Glutamatergic neuron (in vitro differentiated cells): Measurements from ENCODE around the gene SHISA3. TPM values are rescaled to one million over a fixed set of nuclear protein-coding genes. Genes with fewer than 3 reads are reported as not detected.
"Not testable (repeated sequence)": the region's sequence is repeated elsewhere in the genome, so short reads cannot be mapped to it uniquely, and the experiment has no call there.

Experiments
- DNase-seq: peaks from one replicate; pipeline ENCODE4 v3.0.0; 2022
- H3K27ac Mint-ChIP-seq: one replicate; pipeline ENCODE4 v1.8.0; 2020; ENCODE audit warnings: mild to moderate bottlenecking, mixed read lengths, inconsistent platforms; ENCODE audit not compliant: unreplicated experiment
- H3K27me3 Mint-ChIP-seq: one replicate; pipeline ENCODE4 v1.8.0; 2020; ENCODE audit warnings: mild to moderate bottlenecking, moderate library complexity, mixed read lengths, inconsistent platforms; ENCODE audit not compliant: unreplicated experiment
- H3K36me3 Mint-ChIP-seq: one replicate; pipeline ENCODE4 v1.8.0; 2020; ENCODE audit warnings: mild to moderate bottlenecking, mixed read lengths, inconsistent platforms; ENCODE audit not compliant: unreplicated experiment
- H3K4me1 Mint-ChIP-seq: one replicate; pipeline ENCODE4 v1.8.0; 2020; ENCODE audit warnings: mild to moderate bottlenecking, low read depth, mixed read lengths, inconsistent platforms; ENCODE audit not compliant: unreplicated experiment
- H3K4me3 Mint-ChIP-seq: one replicate; pipeline ENCODE4 v1.8.0; 2020; ENCODE audit warnings: mild to moderate bottlenecking, mixed read lengths, inconsistent platforms; ENCODE audit not compliant: unreplicated experiment
- H3K9me3 Mint-ChIP-seq: one replicate; pipeline ENCODE4 v1.8.0; 2020; ENCODE audit warnings: mild to moderate bottlenecking, moderate library complexity, mixed read lengths, inconsistent platforms; ENCODE audit not compliant: unreplicated experiment
- total RNA-seq: library from RNA; stranded (reverse); fragmentation: NEBNext Ultra II Directional; extraction: Animal tissue kit (Norgen Biotek cat#: 25700); gene quantifications from one replicate; pipeline ENCODE4 v1.2.1, GENCODE V29; 2021; ENCODE audit not compliant: unreplicated experiment
- TF ChIP-seq, protein P1 (sequence below): fragments of 200-600 bp; sonication (generic); IDR thresholded peaks from one replicate; pipeline ENCODE4 v1.5.0; 2021; ENCODE audit not compliant: partially characterized antibody, unreplicated experiment

Gene SHISA3
- total RNA-seq, 1 donor from 2014 or later = 0.42 TPM

DNA sequence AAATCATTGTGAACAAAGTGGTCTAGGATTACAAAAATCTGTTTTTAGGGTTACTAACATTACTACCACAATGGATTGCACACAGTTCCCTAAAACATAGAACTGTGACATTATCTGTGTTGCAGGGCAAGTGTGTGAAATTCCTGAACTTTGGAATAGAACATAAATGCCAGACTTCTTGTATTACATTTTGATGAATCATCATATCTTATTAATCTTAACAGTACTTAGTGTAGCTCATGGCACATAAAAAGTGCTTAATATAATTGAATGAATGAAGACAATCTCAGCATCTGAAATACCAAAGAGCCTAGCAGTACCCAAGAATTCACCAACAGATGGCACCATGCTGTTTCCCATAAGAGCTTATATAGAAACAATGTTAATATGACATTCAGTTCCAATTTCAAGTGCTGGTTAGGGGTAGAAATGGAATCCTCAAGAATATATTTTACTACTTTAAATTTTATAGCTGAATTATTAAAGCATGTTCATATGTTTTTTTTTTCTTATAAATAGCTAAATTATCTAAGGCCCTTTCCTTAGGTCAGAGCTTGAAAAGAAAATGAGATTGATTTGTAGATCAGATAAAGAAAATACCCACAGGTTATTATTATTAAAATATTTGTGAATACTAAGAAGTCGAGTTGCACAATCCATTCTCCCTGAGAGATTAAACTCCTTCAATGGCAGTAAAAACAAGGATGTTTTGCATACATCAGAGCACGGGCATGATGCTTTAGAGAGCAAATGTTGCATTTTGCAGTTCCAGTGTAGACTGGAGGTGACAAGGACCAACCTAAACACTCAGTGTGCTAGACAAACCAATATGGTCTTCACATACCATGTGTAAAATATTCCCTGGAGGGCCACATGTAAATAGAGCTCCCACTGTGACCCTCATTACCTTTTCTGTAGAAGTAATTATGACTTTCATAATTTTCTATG is 25.7 kb upstream of the SHISA3 start:
- no peaks in the 10 kb centered on the region for H3K27me3 Mint-ChIP-seq
- no peak for DNase-seq

GRCh38 chr4:42372303-42372702 is 25.0 kb upstream of the SHISA3 start:
- H3K27ac Mint-ChIP-seq, H3K36me3 Mint-ChIP-seq, H3K27me3 Mint-ChIP-seq, H3K4me3 Mint-ChIP-seq, H3K9me3 Mint-ChIP-seq, DNase-seq, H3K4me1 Mint-ChIP-seq: not testable (repeated sequence)

More for the DNA sequence above, 25.7 kb upstream of the SHISA3 start:
- H3K9me3 Mint-ChIP-seq = peaks cover 5% of the 10 kb centered on the region
- no peaks in the 10 kb centered on the region for H3K36me3 Mint-ChIP-seq
- no peak overlapping the region for H3K27ac Mint-ChIP-seq
- no peaks in the 10 kb centered on the region for H3K4me1 Mint-ChIP-seq
- H3K4me3 Mint-ChIP-seq = no peak overlapping the region
- TF ChIP-seq, protein P1, sequence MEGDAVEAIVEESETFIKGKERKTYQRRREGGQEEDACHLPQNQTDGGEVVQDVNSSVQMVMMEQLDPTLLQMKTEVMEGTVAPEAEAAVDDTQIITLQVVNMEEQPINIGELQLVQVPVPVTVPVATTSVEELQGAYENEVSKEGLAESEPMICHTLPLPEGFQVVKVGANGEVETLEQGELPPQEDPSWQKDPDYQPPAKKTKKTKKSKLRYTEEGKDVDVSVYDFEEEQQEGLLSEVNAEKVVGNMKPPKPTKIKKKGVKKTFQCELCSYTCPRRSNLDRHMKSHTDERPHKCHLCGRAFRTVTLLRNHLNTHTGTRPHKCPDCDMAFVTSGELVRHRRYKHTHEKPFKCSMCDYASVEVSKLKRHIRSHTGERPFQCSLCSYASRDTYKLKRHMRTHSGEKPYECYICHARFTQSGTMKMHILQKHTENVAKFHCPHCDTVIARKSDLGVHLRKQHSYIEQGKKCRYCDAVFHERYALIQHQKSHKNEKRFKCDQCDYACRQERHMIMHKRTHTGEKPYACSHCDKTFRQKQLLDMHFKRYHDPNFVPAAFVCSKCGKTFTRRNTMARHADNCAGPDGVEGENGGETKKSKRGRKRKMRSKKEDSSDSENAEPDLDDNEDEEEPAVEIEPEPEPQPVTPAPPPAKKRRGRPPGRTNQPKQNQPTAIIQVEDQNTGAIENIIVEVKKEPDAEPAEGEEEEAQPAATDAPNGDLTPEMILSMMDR = no peak

DNA sequence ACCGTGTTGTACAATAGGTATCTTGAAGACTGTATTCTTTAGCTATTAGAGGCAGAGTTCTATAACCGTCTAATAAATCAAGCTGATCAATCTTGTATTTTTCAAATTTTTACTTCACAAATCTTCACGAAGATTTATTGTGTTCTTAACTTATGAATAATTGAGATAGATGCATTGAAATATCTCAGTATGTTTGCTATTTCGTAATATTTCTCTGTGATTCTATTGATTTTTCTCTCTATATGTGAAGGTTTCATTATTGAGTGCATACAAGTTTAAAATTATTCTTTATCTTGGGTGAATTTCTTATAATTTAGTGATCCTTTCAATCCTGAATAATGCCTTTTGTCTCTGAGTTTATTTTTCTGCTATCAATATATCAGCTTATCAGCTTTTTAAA is 19.8 kb upstream of the SHISA3 start:
- Mint-ChIP-seq H3K4me3 (no peak overlapping the region), H3K27me3 (no peaks in the 10 kb centered on the region), H3K4me1 (no peaks in the 10 kb centered on the region), H3K27ac (no peak overlapping the region), H3K9me3 (peaks cover 3% of the 10 kb centered on the region), H3K36me3 (no peaks in the 10 kb centered on the region)
- no peak for DNase-seq
- TF ChIP-seq, protein P1 = no peak

GRCh38 chr4:42381666-42382065 is 15.6 kb upstream of the SHISA3 start:
- Mint-ChIP-seq H3K36me3 (peaks cover 2% of the 10 kb centered on the region), H3K27ac (no peak overlapping the region), H3K4me3 (no peak overlapping the region), H3K9me3 (no peaks in the 10 kb centered on the region), H3K27me3 (no peaks in the 10 kb centered on the region), H3K4me1 (no peaks in the 10 kb centered on the region)
- no peak for DNase-seq
- TF ChIP-seq, protein P1 = no peak

DNA sequence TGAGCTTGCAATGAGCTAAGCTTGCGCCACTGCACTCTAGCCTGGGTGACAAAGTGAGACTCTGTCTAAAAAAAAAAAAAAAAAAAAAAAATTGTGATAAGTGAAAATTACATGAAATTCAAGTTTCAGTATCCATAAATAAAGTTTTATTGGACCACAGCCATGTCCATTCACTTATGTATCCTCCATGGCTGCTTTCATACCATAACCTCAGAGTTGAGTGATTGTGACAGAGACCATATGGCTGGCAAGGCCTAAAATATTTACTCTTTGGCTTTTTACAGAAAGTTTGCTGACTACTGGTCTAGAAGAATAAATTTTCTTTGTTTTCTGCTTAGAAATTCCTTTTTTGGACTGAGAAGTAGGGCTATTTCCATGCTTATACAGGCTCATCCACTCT is 11.8 kb upstream of the SHISA3 start:
- Mint-ChIP-seq H3K36me3 (peaks cover 7% of the 10 kb centered on the region), H3K27ac (no peak overlapping the region), H3K4me3 (no peak overlapping the region), H3K4me1 (peaks cover 2% of the 10 kb centered on the region), H3K27me3 (no peaks in the 10 kb centered on the region), H3K9me3 (no peaks in the 10 kb centered on the region)
- no peak for DNase-seq
- TF ChIP-seq, protein P1 = no peak
